PC-9 (cell line): ENCODE measurements around the gene KRT4.

Source experiments
- CTCF ChIP-seq: fragments of 200-600 bp; sonication (generic); conservative IDR thresholded peaks from 2 replicates; pipeline ENCODE4 v1.6.1; 2017; ENCODE audit warnings: mixed run types, antibody characterized with exemption, mild to moderate bottlenecking, moderate library complexity
- EZH2 ChIP-seq: fragments of 200-600 bp; sonication (generic); IDR thresholded peaks from 2 replicates; pipeline ENCODE4 v1.8.0; 2017; ENCODE audit warnings: antibody characterized with exemption, low read depth

DNA sequence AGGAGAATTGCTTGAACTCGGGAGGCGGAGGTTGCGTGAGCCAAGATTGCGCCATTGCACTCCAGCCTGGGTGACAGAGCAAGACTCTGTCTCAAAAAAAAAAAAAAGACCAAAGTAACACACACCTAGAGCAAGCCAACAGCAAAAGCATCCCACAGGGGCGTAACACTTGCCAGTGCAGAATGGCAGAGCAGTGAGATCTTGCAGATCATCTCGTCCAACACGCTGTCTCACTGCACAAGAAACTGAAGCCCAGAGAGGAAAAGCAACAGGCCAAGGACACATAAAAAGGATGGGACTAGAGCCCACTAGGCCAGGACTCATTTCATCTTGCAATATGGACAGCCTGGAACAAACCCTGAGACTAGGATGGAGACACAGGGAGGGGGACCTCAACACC lies 47.6 kb upstream of the KRT4 start:
- TF ChIP-seq EZH2: no peak
- no peak for TF ChIP-seq CTCF
